A549 (cell line): ENCODE measurements around the gene CCL20.
"Not testable (repeated sequence)": the region's sequence is repeated elsewhere in the genome, so short reads cannot be mapped to it uniquely, and the experiment has no call there.

Source experiments
- BHLHE40 ChIP-seq: IDR thresholded peaks from 2 replicates; pipeline ENCODE4 v1.6.1; 2012; ENCODE audit warnings: low read depth, low read length, inconsistent platforms
- CHD2 ChIP-seq: fragments of 150-350 bp; IDR thresholded peaks from 2 replicates; pipeline ENCODE4 v1.6.1; 2014; ENCODE audit warnings: low read length; ENCODE audit not compliant: partially characterized antibody
- FOXS1 ChIP-seq: fragments of 250-450 bp; sonication (Bioruptor Pico); IDR thresholded peaks from 2 replicates; pipeline ENCODE4 v1.5.0; 2020; ENCODE audit warnings: mild to moderate bottlenecking, moderate library complexity
- JUNB ChIP-seq: fragments of >200 bp; sonication (Bioruptor Twin); formaldehyde crosslinking; IDR thresholded peaks from 2 replicates; pipeline ENCODE4 v1.6.1; 2016
- PHF8 ChIP-seq: fragments of 200-600 bp; sonication (generic); IDR thresholded peaks from 2 replicates; pipeline ENCODE4 v1.6.1; 2016; ENCODE audit warnings: low read depth, mild to moderate bottlenecking, antibody characterized with exemption, moderate library complexity, borderline replicate concordance
- TF ChIP-seq, protein P1 (sequence below): fragments of >200 bp; sonication (Bioruptor Twin); formaldehyde crosslinking; IDR thresholded peaks from 3 replicates; pipeline ENCODE4 v1.5.1; 2016
- TF ChIP-seq, protein P2 (sequence below): IDR thresholded peaks from 2 replicates; pipeline ENCODE4 v1.6.1; 2012; ENCODE audit warnings: low read depth, borderline replicate concordance
- TF ChIP-seq, protein P3 (sequence below): fragments of 200-600 bp; sonication (generic); IDR thresholded peaks from 2 replicates; pipeline ENCODE4 v1.6.1; 2016; ENCODE audit warnings: antibody characterized with exemption, mild to moderate bottlenecking, moderate library complexity

- TF ChIP-seq, protein P1, sequence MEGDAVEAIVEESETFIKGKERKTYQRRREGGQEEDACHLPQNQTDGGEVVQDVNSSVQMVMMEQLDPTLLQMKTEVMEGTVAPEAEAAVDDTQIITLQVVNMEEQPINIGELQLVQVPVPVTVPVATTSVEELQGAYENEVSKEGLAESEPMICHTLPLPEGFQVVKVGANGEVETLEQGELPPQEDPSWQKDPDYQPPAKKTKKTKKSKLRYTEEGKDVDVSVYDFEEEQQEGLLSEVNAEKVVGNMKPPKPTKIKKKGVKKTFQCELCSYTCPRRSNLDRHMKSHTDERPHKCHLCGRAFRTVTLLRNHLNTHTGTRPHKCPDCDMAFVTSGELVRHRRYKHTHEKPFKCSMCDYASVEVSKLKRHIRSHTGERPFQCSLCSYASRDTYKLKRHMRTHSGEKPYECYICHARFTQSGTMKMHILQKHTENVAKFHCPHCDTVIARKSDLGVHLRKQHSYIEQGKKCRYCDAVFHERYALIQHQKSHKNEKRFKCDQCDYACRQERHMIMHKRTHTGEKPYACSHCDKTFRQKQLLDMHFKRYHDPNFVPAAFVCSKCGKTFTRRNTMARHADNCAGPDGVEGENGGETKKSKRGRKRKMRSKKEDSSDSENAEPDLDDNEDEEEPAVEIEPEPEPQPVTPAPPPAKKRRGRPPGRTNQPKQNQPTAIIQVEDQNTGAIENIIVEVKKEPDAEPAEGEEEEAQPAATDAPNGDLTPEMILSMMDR: not testable (repeated sequence)
- TF ChIP-seq JUNB, BHLHE40, CHD2, FOXS1, PHF8: not testable (repeated sequence)
- TF ChIP-seq, protein P2, sequence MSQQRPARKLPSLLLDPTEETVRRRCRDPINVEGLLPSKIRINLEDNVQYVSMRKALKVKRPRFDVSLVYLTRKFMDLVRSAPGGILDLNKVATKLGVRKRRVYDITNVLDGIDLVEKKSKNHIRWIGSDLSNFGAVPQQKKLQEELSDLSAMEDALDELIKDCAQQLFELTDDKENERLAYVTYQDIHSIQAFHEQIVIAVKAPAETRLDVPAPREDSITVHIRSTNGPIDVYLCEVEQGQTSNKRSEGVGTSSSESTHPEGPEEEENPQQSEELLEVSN: not testable (repeated sequence)
- TF ChIP-seq, protein P3, sequence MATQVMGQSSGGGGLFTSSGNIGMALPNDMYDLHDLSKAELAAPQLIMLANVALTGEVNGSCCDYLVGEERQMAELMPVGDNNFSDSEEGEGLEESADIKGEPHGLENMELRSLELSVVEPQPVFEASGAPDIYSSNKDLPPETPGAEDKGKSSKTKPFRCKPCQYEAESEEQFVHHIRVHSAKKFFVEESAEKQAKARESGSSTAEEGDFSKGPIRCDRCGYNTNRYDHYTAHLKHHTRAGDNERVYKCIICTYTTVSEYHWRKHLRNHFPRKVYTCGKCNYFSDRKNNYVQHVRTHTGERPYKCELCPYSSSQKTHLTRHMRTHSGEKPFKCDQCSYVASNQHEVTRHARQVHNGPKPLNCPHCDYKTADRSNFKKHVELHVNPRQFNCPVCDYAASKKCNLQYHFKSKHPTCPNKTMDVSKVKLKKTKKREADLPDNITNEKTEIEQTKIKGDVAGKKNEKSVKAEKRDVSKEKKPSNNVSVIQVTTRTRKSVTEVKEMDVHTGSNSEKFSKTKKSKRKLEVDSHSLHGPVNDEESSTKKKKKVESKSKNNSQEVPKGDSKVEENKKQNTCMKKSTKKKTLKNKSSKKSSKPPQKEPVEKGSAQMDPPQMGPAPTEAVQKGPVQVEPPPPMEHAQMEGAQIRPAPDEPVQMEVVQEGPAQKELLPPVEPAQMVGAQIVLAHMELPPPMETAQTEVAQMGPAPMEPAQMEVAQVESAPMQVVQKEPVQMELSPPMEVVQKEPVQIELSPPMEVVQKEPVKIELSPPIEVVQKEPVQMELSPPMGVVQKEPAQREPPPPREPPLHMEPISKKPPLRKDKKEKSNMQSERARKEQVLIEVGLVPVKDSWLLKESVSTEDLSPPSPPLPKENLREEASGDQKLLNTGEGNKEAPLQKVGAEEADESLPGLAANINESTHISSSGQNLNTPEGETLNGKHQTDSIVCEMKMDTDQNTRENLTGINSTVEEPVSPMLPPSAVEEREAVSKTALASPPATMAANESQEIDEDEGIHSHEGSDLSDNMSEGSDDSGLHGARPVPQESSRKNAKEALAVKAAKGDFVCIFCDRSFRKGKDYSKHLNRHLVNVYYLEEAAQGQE: not testable (repeated sequence)
Measured at GRCh38 chr2:227839339-227840129, 25.9 kb downstream of the CCL20 start.
